Measurements from ENCODE around the gene NUP188. TPM values are rescaled to one million over a fixed set of nuclear protein-coding genes. Genes with fewer than 3 reads are reported as not detected.

The NUP188 gene
- total RNA-seq, 2 experiments from 2014 or later, result 64.2 to 65.3 TPM

DNA sequence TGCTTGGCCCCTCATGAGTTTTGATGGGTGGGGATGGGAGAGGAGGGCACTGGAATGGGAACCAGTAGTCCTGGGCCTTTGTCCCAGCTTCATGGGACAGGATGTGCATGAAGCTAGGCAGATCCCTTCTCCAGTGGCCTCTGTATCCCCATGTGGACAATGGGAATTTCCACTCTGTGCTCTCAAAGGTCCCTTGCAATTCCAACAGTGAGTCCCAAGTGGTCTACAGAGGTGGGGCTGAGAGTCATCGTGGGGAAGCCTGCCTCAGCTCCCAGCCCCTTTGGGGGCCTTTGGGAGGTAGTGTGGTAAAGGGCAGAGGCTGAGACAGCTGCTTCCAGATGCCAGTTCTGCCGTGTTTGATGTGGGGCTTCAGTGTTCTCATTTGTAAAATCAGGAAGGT lies 28.6 kb upstream of the NUP188 start:
- POLR2A ChIA-PET, result no interaction called here
- no peaks in the 10 kb centered on the region for H3K4me1 Mint-ChIP-seq
- DNase-seq (no peak), ATAC-seq (ENCODE audit: low read depth) (no peak)
- H3K36me3 Mint-ChIP-seq, result peaks cover 13% of the 10 kb centered on the region
- no peaks in the 10 kb centered on the region for H3K9me3 Mint-ChIP-seq
- H3K27me3 Mint-ChIP-seq, result no peaks in the 10 kb centered on the region
- no peak overlapping the region for H3K4me3 Mint-ChIP-seq
- H3K27ac Mint-ChIP-seq, result no peak overlapping the region

DNA sequence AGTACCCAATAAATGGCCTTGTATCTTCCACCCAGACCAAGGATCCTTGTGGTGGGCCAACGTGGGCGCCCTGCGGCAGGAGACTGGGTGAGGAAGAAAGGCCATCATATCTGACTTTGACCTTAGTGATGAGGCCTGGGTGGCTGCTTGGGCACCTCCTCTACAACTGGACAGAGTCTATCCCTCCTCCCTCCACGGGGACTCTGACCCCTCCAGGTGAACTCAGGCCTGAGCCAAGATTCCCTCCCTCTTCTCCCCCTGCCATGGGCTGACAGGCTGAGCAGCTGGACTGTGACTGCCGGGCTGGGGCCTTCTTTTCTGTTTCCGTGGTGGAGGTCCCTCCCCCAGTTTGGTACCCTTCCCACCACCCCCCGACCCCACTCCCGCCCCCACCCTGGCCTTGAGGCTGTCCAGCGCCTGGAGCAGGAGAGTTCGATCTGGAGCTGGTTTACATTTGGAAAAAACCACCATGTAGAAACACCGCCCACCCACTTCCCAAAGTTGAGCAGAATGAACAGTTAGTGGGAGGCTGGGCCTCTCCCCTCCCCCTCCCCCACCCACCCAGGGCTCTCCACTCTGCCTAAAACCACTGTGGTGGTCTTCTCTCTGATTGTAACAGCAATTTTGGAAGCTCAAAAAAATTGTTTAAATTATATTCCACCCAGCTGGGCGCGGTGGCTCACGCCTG lies 28.0 kb upstream of the NUP188 start:
- H3K4me1 Mint-ChIP-seq, result no peaks in the 10 kb centered on the region
- ATAC-seq (ENCODE audit: low read depth) (no peak), DNase-seq (no peak)
- no peak overlapping the region for H3K27ac Mint-ChIP-seq
- H3K27me3 Mint-ChIP-seq, result no peaks in the 10 kb centered on the region
- POLR2A ChIA-PET, result no interaction called here
- peaks cover 13% of the 10 kb centered on the region for H3K36me3 Mint-ChIP-seq
- H3K9me3 Mint-ChIP-seq, result no peaks in the 10 kb centered on the region
- no peak overlapping the region for H3K4me3 Mint-ChIP-seq

DNA sequence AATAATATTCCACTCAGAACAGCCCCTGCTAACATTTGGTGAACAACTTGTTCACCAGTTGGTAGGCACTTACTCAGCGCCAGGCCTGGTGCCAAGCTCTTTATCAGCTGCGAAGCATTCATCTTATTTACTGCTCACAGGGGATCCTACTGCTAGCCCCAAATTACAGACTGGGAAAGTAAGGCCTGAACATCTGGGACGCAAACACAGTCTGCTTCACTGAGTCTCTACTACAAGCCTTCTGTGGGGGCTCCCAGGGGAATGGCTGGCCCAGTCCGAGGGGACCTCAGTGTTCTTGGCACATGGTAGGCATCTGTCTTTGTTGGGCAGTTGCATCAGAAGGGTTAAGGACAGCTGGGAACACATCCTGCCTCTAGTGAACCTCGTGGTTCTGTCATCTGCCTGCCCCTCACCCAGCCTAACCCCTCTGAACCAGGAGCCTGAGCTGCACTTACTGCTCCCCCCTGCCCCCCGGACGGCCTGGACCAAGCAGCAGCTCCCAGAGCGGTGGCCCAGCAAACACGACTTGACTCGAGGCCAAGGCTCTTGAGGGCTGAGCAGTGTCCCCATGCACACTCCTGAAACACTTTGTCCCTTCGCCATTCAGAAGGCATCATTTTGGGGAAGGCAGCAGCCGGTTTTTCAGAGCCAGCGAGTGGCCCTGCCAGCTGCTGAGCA lies 27.0 kb upstream of the NUP188 start, which contains the start of gene PHYHD1:
TSS of gene PHYHD1 (plus strand) at position 602 of the 678 bp plus-strand sequence. CDS start 1,342 bp downstream, outside the sequence.
- Mint-ChIP-seq H3K4me3 (no peak within 1 kb of the TSS), H3K4me1 (no peaks in the 10 kb centered on the region), H3K9me3 (no peaks in the 10 kb centered on the region), H3K36me3 (peaks cover 13% of the 10 kb centered on the region), H3K27ac (peak within 1 kb of the TSS; percentile 21), H3K27me3 (no peaks in the 10 kb centered on the region)
- DNase-seq (no peak), ATAC-seq (ENCODE audit: low read depth) (no peak)
- POLR2A ChIA-PET, result interaction anchor here (0.6 kb wide), 1 partner anchor 14 kb away, joined by 7 read pairs; no protein-coding TSS in a partner anchor

- DNase-seq (no peak), ATAC-seq (ENCODE audit: low read depth) (peak; percentile 32)
- H3K9me3 Mint-ChIP-seq, result no peaks in the 10 kb centered on the region
- no peak overlapping the region for H3K4me3 Mint-ChIP-seq
- H3K27me3 Mint-ChIP-seq, result no peaks in the 10 kb centered on the region
- POLR2A ChIA-PET, result interaction anchor here (0.6 to 1.3 kb wide), 3 partner anchors 21 to 315 kb away, joined by 4 to 5 read pairs (median 4); partner anchors contain the start of genes KYAT1 and LRRC8A
- no peak overlapping the region for H3K27ac Mint-ChIP-seq
- H3K4me1 Mint-ChIP-seq, result peaks cover 5% of the 10 kb centered on the region
- H3K36me3 Mint-ChIP-seq, result peaks cover 9% of the 10 kb centered on the region
Measured at GRCh38 chr9:128921881-128922763, 25.4 kb upstream of the NUP188 start.

DNA sequence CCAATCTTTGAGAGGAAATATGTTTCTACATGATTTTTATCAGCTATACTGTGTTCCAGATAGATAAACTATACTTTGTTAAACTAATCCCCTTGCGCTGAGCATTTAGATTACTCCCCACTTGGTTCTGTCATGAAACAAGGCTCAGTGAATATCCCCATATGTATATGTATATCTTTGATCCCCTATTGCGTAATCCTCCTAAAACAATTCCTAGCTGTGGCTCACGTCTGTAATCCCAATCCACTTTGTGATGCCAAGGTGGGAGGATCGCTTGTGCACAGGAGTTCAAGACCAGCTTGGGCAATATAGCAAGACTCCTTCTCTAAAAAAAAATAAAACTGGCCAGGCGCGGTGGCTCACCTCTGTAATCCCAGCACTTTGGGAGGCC lies 24.0 kb upstream of the NUP188 start:
- Mint-ChIP-seq H3K36me3 (peaks cover 2% of the 10 kb centered on the region), H3K4me1 (peaks cover 11% of the 10 kb centered on the region), H3K27ac (no peak overlapping the region), H3K9me3 (no peaks in the 10 kb centered on the region), H3K27me3 (no peaks in the 10 kb centered on the region), H3K4me3 (no peak overlapping the region)
- DNase-seq (no peak), ATAC-seq (ENCODE audit: low read depth) (no peak)
- POLR2A ChIA-PET, result interaction anchor here (0.8 to 1.3 kb wide), 2 partner anchors 41 to 180 kb away, joined by 3 to 4 read pairs; partner anchors contain the start of genes KYAT1 and LRRC8A

GRCh38 chr9:128927731-128928411 lies 19.6 kb upstream of the NUP188 start:
- Mint-ChIP-seq H3K9me3 (no peaks in the 10 kb centered on the region), H3K27ac (peak overlapping the region; percentile 7), H3K4me3 (no peak overlapping the region), H3K27me3 (no peaks in the 10 kb centered on the region), H3K4me1 (peaks cover 11% of the 10 kb centered on the region), H3K36me3 (no peaks in the 10 kb centered on the region)
- ATAC-seq (ENCODE audit: low read depth), result peak; percentile 65
- POLR2A ChIA-PET, result interaction anchor here (1.2 kb wide), 1 partner anchor 46 kb away, joined by 3 read pairs; the partner anchor contains the start of genes KYAT1 and LRRC8A
- DNase-seq, result peak; percentile 55

DNA sequence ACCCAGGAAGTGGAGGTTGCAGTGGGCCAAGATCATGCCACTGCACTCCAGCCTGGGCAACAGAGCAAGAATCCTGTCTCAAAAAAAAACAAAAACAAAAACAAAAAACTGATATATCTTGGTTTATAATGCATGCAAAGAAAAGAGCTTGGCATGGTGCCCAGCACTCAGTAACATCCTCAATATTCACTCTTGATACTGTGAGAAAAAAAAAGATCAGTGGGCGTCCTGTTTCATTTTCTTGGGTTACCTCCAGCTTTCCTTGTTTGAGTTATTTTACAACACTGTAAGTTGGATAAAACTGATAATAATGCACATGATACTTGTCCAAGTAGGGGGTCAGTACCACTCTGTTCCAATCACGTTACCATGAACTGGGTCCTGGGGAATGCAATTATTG lies 18.9 kb upstream of the NUP188 start:
- Mint-ChIP-seq H3K4me3 (no peak overlapping the region), H3K9me3 (no peaks in the 10 kb centered on the region), H3K27me3 (no peaks in the 10 kb centered on the region), H3K36me3 (no peaks in the 10 kb centered on the region), H3K27ac (no peak overlapping the region), H3K4me1 (peaks cover 11% of the 10 kb centered on the region)
- DNase-seq, result no peak
- no peak for ATAC-seq (ENCODE audit: low read depth)
- POLR2A ChIA-PET, result interaction anchor here (0.7 to 1.2 kb wide), 2 partner anchors 17 to 47 kb away, joined by 3 read pairs; partner anchors contain the start of genes KYAT1 and LRRC8A

DNA sequence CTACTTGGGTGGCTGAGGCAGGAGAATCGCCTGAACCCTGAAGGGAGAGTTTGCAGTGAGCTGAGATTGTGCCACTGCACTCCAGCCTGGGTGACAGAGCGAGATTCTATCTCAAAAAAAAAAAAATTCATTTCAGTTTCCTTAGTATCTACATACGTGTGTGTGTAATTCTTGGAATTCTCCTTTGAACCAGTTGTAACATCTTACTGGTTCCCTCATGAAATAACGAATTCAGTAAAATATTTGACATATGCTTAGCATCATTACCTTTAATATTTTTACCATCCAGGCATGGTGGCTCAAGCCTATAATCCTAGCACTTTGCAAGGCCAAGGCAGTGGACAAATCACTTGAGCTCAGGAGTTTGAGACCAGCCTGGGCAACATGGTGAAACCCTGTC lies 17.9 kb upstream of the NUP188 start:
- Mint-ChIP-seq H3K4me3 (no peak overlapping the region), H3K9me3 (no peaks in the 10 kb centered on the region), H3K4me1 (peaks cover 11% of the 10 kb centered on the region), H3K27ac (no peak overlapping the region), H3K36me3 (no peaks in the 10 kb centered on the region), H3K27me3 (no peaks in the 10 kb centered on the region)
- POLR2A ChIA-PET, result no interaction called here
- DNase-seq, result no peak
- no peak for ATAC-seq (ENCODE audit: low read depth)

GRCh38 chr9:128933731-128934130 lies 13.8 kb upstream of the NUP188 start:
- DNase-seq, result no peak
- Mint-ChIP-seq H3K9me3 (no peaks in the 10 kb centered on the region), H3K4me1 (no peaks in the 10 kb centered on the region), H3K27ac (no peak overlapping the region), H3K27me3 (no peaks in the 10 kb centered on the region), H3K4me3 (no peak overlapping the region), H3K36me3 (no peaks in the 10 kb centered on the region)
- POLR2A ChIA-PET, result interaction anchor here (0.7 kb wide), 1 partner anchor 645 kb away, joined by 3 read pairs; no protein-coding TSS in a partner anchor
- ATAC-seq (ENCODE audit: low read depth), result no peak

- H3K4me3 Mint-ChIP-seq, result no peak overlapping the region
- H3K9me3 Mint-ChIP-seq, result no peaks in the 10 kb centered on the region
- DNase-seq, result no peak
- H3K36me3 Mint-ChIP-seq, result no peaks in the 10 kb centered on the region
- no peaks in the 10 kb centered on the region for H3K27me3 Mint-ChIP-seq
- POLR2A ChIA-PET, result interaction anchor here (0.6 to 0.7 kb wide), 3 partner anchors 10 to 311 kb away, joined by 3 to 4 read pairs (median 3); no protein-coding TSS in a partner anchor
- ATAC-seq (ENCODE audit: low read depth), result no peak
- no peaks in the 10 kb centered on the region for H3K4me1 Mint-ChIP-seq
- H3K27ac Mint-ChIP-seq, result no peak overlapping the region
Measured at GRCh38 chr9:128936171-128936865, 11.2 kb upstream of the NUP188 start.

- no peaks in the 10 kb centered on the region for H3K36me3 Mint-ChIP-seq
- H3K4me1 Mint-ChIP-seq, result no peaks in the 10 kb centered on the region
- no peak overlapping the region for H3K27ac Mint-ChIP-seq
- no peaks in the 10 kb centered on the region for H3K9me3 Mint-ChIP-seq
- no peak overlapping the region for H3K4me3 Mint-ChIP-seq
- DNase-seq (no peak), ATAC-seq (ENCODE audit: low read depth) (no peak)
- no peaks in the 10 kb centered on the region for H3K27me3 Mint-ChIP-seq
- POLR2A ChIA-PET, result interaction anchor here (0.6 to 0.7 kb wide), 2 partner anchors 59 to 313 kb away, joined by 3 read pairs; no protein-coding TSS in a partner anchor
Measured at GRCh38 chr9:128937310-128938165, 10.0 kb upstream of the NUP188 start.
